HepG2 (cell line): ENCODE measurements around the gene SIGMAR1. TPM values are rescaled to one million over a fixed set of nuclear protein-coding genes. Genes with fewer than 3 reads are reported as not detected.

ENCODE experiments used
- ATAC-seq: fragments of 200-7000 bp; cut with Tn5 transposase; 3 replicates; pipeline ENCODE4 v1.9.1; 2020; ENCODE audit warnings: mild to moderate bottlenecking, moderate library complexity
- BruUV-seq: library from RNA; stranded (reverse); fragments of 400-500 nt; replicated peaks from 2 replicates; lab custom pipeline; 2021; lab: Mats Ljungman, UMichigan
- CTCF ChIA-PET: fragments of 300-600 bp; formaldehyde crosslinking; extraction: SDS; loops from one replicate; lab custom pipeline; 2021; ENCODE audit warnings: low total read pairs, inconsistent platforms, low intra/inter-chr PET ratio; lab: Yijun Ruan, JAX
- POLR2A ChIA-PET: fragments of 350-600 bp; sonication (Branson Sonifier 250); formaldehyde crosslinking; loops from one replicate; lab custom pipeline; 2020; ENCODE audit warnings: antibody characterized with exemption, inconsistent platforms; lab: Yijun Ruan, JAX
- DNase-seq: peaks from one replicate; pipeline ENCODE4 v3.0.0-alpha.2; 2015; ENCODE audit warnings: low spot score
- FAIRE-seq: peaks from 3 replicates; lab custom pipeline; 2011; peaks lifted over from hg19 to GRCh38; lab: Jason Lieb, UNC
- H2AFZ ChIP-seq: one replicate; pipeline ENCODE4 v1.6.1; 2011; ENCODE audit warnings: low read length, inconsistent platforms
- H3K27ac ChIP-seq: fragments of 300-600 bp; 3 replicates; pipeline ENCODE4 v1.8.0; 2011; ENCODE audit warnings: mixed run types, mild to moderate bottlenecking, mixed read lengths, low read length, inconsistent platforms; ENCODE audit not compliant: insufficient read depth; ENCODE audit errors: extremely low read length
- H3K27me3 ChIP-seq, 2 experiments: fragments of 200-600 bp in 1 of 2; 2 replicates in 1 of 2; 3 replicates in 1 of 2; pipeline versions ENCODE4 v1.6.0 to v1.8.0; 2011; ENCODE audit warnings: low read length in 2 of 2, mild to moderate bottlenecking in 2 of 2, moderate library complexity in 2 of 2, inconsistent platforms in 1 of 2; ENCODE audit not compliant: insufficient read depth in 2 of 2, control insufficient read depth in 1 of 2
- H3K36me3 ChIP-seq, 2 experiments: fragments of 200-600 bp in 1 of 2; replicated peaks in 1 of 2; 2 replicates in 1 of 2; 3 replicates in 1 of 2; pipeline versions ENCODE4 v1.5.1 to v1.8.0; 2011; ENCODE audit warnings: low read length in 2 of 2, inconsistent platforms in 1 of 2; ENCODE audit not compliant: insufficient read depth in 2 of 2, control insufficient read depth in 1 of 2
- H3K4me1 ChIP-seq: 2 replicates; pipeline ENCODE4 v1.5.1; 2012; ENCODE audit warnings: low read length, inconsistent platforms; ENCODE audit not compliant: insufficient read depth
- H3K4me2 ChIP-seq: 2 replicates; pipeline ENCODE4 v1.6.0; 2011; ENCODE audit warnings: low read depth, low read length, inconsistent platforms
- H3K4me3 ChIP-seq, 3 experiments: fragments of 200-600 bp in 1 of 3; sonication (generic), shearing (Covaris generic) in 1 of 3; replicated peaks in 1 of 3; 2 replicates each; pipeline ENCODE4 v1.5.1; 2011 to 2016; ENCODE audit warnings: low read length in 3 of 3, inconsistent platforms in 2 of 3, low read depth in 2 of 3, mild to moderate bottlenecking in 2 of 3, control low read depth in 1 of 3, mixed read lengths in 1 of 3; ENCODE audit not compliant: insufficient read depth in 1 of 3
- H3K79me2 ChIP-seq: one replicate; pipeline ENCODE4 v1.6.1; 2011; ENCODE audit warnings: low read length, inconsistent platforms; ENCODE audit not compliant: insufficient read depth
- H3K9ac ChIP-seq: 2 replicates; pipeline ENCODE4 v1.6.0; 2011; ENCODE audit warnings: mild to moderate bottlenecking, low read depth, low read length, inconsistent platforms; ENCODE audit not compliant: insufficient read depth
- H3K9me3 ChIP-seq: 2 replicates; pipeline ENCODE4 v1.5.1; 2012; ENCODE audit warnings: mild to moderate bottlenecking, low read length
- H4K20me1 ChIP-seq: 2 replicates; pipeline ENCODE4 v1.6.0; 2011; ENCODE audit warnings: inconsistent platforms, mild to moderate bottlenecking, low read length, moderate library complexity; ENCODE audit not compliant: insufficient read depth
- AKAP8 ChIP-seq: sonication (generic); formaldehyde crosslinking; IDR thresholded peaks from 2 replicates; pipeline ENCODE4 v1.5.1; 2020; ENCODE audit warnings: mild to moderate bottlenecking, missing genetic modification reagents
- GABPA ChIP-seq, 2 experiments: IDR thresholded peaks; 2 replicates each; pipeline ENCODE4 v1.6.1; 2011 to 2016; ENCODE audit warnings: low read depth in 2 of 2, low read length in 1 of 2, missing biosample characterization in 1 of 2, missing genetic modification characterization in 1 of 2
- NFYC ChIP-seq: IDR thresholded peaks from 2 replicates; pipeline ENCODE4 v1.6.1; 2016; ENCODE audit warnings: missing genetic modification reagents, missing compliant biosample characterization
- POLR2A ChIP-seq, 2 experiments: IDR thresholded peaks; 2 replicates each; pipeline ENCODE4 v1.6.1; 2011; ENCODE audit warnings: low read depth in 2 of 2, low read length in 2 of 2, mild to moderate bottlenecking in 1 of 2, moderate library complexity in 1 of 2; ENCODE audit not compliant: insufficient read depth in 1 of 2
- TEAD3 ChIP-seq: optimal IDR thresholded peaks from 2 replicates; pipeline ENCODE3; 2016; ENCODE audit warnings: borderline replicate concordance
- ZNF605 ChIP-seq: sonication (generic); formaldehyde crosslinking; IDR thresholded peaks from 2 replicates; pipeline ENCODE4 v1.8.0; 2022; ENCODE audit warnings: mild to moderate bottlenecking, missing genetic modification reagents
- ZNF841 ChIP-seq: sonication (generic); formaldehyde crosslinking; IDR thresholded peaks from 2 replicates; pipeline ENCODE4 v1.8.1; 2023; ENCODE audit warnings: missing genetic modification reagents, borderline replicate concordance
- WGBS: methylation state at CpG from one replicate; pipeline ENCODE4 v1.1.6; 2017; ENCODE audit warnings: low lambda C conversion rate; 5-methylcytosine and 5-hydroxymethylcytosine counted together
- in situ Hi-C: cut with HindIII; loops from 2 replicates; pipeline ENCODE4 v1.10.0; 2017; ENCODE audit warnings: low pct_unique_long_range_greater_than_20kb; ENCODE audit not compliant: extremely low pct_ligation_motif_present
- intact Hi-C: fragments of 100-400 bp; cut with micrococcal nuclease; formaldehyde crosslinking; loops from one replicate; pipeline ENCODE4 v1.10.0; 2022; ENCODE audit not compliant: unreplicated experiment
- polyA plus RNA-seq, 8 experiments: library from polyadenylated mRNA; depleted of rRNA in 3 of 8; stranded (reverse) in 7 of 8; unstranded in 1 of 8; fragments of >200 nt; fragmentation: Illumina TruSeq in 4 of 8; extraction: Trizol in 4 of 8; gene quantifications; 2 replicates each; pipeline versions ENCODE4 v1.2.1 to v1.2.3, GENCODE V29; 2011 to 2016; ENCODE audit warnings: low read depth in 4 of 8, missing spikeins in 1 of 8, mixed read lengths in 1 of 8; ENCODE audit not compliant: insufficient read depth in 1 of 8
- total RNA-seq, 5 experiments: library from RNA; depleted of rRNA; stranded (reverse); fragments of >200 nt; fragmentation: Illumina TruSeq; extraction: Trizol; gene quantifications; 2 replicates each; pipeline ENCODE4 v1.2.3, GENCODE V29; 2016; ENCODE audit warnings: low read depth in 1 of 5
- TF ChIP-seq, protein P1 (sequence below): sonication (generic); formaldehyde crosslinking; IDR thresholded peaks from 2 replicates; pipeline ENCODE4 v1.4.0; 2020; ENCODE audit warnings: missing genetic modification reagents
- TF ChIP-seq, protein P2 (sequence below): sonication (generic); formaldehyde crosslinking; IDR thresholded peaks from 2 replicates; pipeline ENCODE4 v1.4.0; 2020; ENCODE audit warnings: low read depth, missing genetic modification reagents

Gene SIGMAR1
- total and polyA plus RNA-seq, 2 of the 13 experiments (the other 11 are each of a cell fraction or from before 2014, with no cell fraction given), result 38.9 to 60.8 TPM

DNA sequence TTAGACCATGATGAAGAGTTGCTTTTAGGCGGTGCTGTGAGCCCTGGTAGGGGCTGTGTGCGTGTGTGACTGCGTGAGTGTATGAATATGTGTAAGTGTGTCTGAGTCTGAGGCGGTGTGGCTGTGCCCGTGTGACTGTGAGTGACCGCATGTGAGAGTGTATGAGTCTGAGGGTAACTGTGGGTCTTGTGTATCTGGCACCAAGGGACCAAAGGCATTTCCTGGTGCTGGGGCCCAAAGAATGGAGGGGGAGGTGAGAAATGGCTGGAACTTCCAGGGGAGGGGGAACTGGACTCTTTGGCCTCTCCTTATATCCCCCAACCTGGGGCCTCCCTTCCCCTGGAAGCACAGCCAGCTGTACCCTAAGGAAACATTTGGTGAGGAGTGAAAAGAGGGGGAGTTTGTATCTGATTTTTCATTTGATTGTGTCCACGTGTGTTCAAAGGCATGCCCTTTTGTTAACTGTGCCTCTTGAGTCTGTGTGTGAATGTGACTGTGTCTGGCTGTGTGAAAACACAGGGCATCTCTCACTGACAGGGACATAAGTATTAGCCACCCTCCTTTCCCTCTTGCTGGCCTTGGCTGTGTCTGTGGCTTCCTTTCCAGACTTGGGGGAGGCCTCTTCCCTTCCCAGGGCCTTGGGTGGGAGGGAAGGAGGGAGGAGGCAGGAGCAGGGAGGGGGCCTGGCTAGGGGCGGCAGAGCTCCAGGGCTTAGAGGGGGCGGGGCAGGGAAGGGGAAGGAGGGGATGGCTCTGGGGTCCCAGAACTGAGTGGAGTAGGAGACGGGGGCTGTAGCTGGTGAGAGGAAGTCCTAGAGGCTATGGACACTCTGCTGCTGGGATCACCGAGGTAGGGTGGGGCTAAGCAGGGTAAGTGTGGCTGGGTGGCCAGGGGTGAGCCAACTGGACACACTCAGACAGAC, 15.8 kb upstream of the SIGMAR1 start:
- ATAC-seq, result peak; percentile 3
- DNase-seq, result no peak
- H3K79me2 ChIP-seq, result peaks cover 3% of the 10 kb centered on the region
- no peak overlapping the region for H3K27ac ChIP-seq
- peak overlapping the region; percentile 100 for H3K4me2 ChIP-seq
- H3K9ac ChIP-seq, result peak overlapping the region; percentile 53; the same call in 1 of the 2 replicates
- intact Hi-C loops, result no loop called here
- H3K36me3 ChIP-seq, result peaks cover 8 to 15% of the 10 kb centered on the region in 2 experiments
- no peak overlapping the region for H2AFZ ChIP-seq
- no peaks in the 10 kb centered on the region; a peak in 3 of 5 replicates for H3K27me3 ChIP-seq
- peak in 1 of 2 experiments; percentile 12; a peak in 1 of 4 replicates for TF ChIP-seq POLR2A (IDR thresholded peaks at IDR 0.05; ENCODE audit: insufficient read depth in 1 of 2, low read depth in 2 of 2, low read length in 2 of 2)
- no peak for TF ChIP-seq TEAD3 (CRISPR knock-in tag)
- WGBS, result 15% methylated on average over 10 of the region's 11 CpGs
- in situ Hi-C loops, result no loop called here
- BruUV-seq, result no TSS peak
- no peaks in the 10 kb centered on the region for H3K9me3 ChIP-seq
- ChIA-PET CTCF (no interaction called here), POLR2A (interaction anchor here (1.0 to 3.1 kb wide), 3 partner anchors 9 to 16 kb away, joined by 4 to 29 read pairs (median 5); partner anchors contain the start of genes CCL27 and SIGMAR1)
- H3K4me3 ChIP-seq, result peak overlapping the region in 1 of 3 experiments; percentile 67; a peak in 2 of 6 replicates
- H4K20me1 ChIP-seq, result no peaks in the 10 kb centered on the region
- no peak for FAIRE-seq
- peaks cover 46% of the 10 kb centered on the region for H3K4me1 ChIP-seq

DNA sequence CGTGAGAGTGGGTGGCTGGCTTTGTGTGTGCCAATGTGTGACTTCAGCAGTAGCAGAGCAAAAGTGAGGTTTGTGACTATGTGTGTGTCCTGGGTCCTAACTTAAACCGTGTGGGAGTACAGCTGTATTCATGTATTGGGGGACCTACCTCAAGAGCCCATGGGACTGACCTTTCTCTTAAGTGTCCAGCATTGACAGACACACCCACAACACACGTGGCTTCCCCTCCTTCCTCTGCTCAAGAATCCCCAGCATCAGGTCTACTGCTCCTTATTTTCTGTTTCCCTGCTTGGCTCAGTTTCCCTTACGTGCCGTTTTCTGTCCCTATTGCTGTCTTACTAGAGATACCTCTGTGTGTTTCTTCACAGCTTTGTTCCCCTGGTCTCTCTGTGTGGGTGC, 15.0 kb upstream of the SIGMAR1 start:
- Histone ChIP-seq H3K4me3 (peak overlapping the region; percentile 45 to 67 (median 57); a peak in 5 of 6 replicates), H3K4me2 (peak overlapping the region; percentile 100), H3K9ac (peak overlapping the region; percentile 53), H2AFZ (no peak overlapping the region), H3K27ac (peak overlapping the region; percentile 21), H3K79me2 (peaks cover 11% of the 10 kb centered on the region), H4K20me1 (no peaks in the 10 kb centered on the region), H3K27me3 (no peaks in the 10 kb centered on the region; a peak in 3 of 5 replicates), H3K36me3 (peaks cover 8 to 18% of the 10 kb centered on the region in 2 experiments), H3K4me1 (peaks cover 54% of the 10 kb centered on the region), H3K9me3 (no peaks in the 10 kb centered on the region)
- DNase-seq (no peak), ATAC-seq (no peak; the same call in 2 of the 3 replicates), FAIRE-seq (no peak)
- BruUV-seq, result no TSS peak
- CTCF ChIA-PET, result no interaction called here
- intact Hi-C loops (no loop called here), in situ Hi-C loops (no loop called here)
- POLR2A ChIA-PET, result interaction anchor here (1.6 to 3.1 kb wide), 3 partner anchors 9 to 15 kb away, joined by 4 to 29 read pairs (median 8); partner anchors contain the start of genes CCL27 and SIGMAR1
- WGBS, result 14% methylated on average over 5 of the region's 5 CpGs
- no peak for TF ChIP-seq NFYC (CRISPR knock-in tag)
- 0 out of 2 replicates have a peak, but pooled peaks have one; percentile 10 for TF ChIP-seq ZNF605 (CRISPR knock-in tag)
- TF ChIP-seq, protein P1, sequence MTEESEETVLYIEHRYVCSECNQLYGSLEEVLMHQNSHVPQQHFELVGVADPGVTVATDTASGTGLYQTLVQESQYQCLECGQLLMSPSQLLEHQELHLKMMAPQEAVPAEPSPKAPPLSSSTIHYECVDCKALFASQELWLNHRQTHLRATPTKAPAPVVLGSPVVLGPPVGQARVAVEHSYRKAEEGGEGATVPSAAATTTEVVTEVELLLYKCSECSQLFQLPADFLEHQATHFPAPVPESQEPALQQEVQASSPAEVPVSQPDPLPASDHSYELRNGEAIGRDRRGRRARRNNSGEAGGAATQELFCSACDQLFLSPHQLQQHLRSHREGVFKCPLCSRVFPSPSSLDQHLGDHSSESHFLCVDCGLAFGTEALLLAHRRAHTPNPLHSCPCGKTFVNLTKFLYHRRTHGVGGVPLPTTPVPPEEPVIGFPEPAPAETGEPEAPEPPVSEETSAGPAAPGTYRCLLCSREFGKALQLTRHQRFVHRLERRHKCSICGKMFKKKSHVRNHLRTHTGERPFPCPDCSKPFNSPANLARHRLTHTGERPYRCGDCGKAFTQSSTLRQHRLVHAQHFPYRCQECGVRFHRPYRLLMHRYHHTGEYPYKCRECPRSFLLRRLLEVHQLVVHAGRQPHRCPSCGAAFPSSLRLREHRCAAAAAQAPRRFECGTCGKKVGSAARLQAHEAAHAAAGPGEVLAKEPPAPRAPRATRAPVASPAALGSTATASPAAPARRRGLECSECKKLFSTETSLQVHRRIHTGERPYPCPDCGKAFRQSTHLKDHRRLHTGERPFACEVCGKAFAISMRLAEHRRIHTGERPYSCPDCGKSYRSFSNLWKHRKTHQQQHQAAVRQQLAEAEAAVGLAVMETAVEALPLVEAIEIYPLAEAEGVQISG (CRISPR knock-in tag), result no peak
- no peak for TF ChIP-seq ZNF841 (CRISPR knock-in tag)
- TF ChIP-seq, protein P2, sequence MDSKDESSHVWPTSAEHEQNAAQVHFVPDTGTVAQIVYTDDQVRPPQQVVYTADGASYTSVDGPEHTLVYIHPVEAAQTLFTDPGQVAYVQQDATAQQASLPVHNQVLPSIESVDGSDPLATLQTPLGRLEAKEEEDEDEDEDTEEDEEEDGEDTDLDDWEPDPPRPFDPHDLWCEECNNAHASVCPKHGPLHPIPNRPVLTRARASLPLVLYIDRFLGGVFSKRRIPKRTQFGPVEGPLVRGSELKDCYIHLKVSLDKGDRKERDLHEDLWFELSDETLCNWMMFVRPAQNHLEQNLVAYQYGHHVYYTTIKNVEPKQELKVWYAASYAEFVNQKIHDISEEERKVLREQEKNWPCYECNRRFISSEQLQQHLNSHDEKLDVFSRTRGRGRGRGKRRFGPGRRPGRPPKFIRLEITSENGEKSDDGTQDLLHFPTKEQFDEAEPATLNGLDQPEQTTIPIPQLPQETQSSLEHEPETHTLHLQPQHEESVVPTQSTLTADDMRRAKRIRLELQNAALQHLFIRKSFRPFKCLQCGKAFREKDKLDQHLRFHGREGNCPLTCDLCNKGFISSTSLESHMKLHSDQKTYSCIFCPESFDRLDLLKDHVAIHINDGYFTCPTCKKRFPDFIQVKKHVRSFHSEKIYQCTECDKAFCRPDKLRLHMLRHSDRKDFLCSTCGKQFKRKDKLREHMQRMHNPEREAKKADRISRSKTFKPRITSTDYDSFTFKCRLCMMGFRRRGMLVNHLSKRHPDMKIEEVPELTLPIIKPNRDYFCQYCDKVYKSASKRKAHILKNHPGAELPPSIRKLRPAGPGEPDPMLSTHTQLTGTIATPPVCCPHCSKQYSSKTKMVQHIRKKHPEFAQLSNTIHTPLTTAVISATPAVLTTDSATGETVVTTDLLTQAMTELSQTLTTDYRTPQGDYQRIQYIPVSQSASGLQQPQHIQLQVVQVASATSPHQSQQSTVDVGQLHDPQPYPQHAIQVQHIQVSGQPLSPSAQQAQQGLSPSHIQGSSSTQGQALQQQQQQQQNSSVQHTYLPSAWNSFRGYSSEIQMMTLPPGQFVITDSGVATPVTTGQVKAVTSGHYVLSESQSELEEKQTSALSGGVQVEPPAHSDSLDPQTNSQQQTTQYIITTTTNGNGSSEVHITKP (CRISPR knock-in tag), result no peak
- no peak for TF ChIP-seq AKAP8 (CRISPR knock-in tag)
- TF ChIP-seq GABPA (IDR thresholded peaks at IDR 0.05; ENCODE audit: low read depth, low read length), result no peak
- TF ChIP-seq GABPA (CRISPR knock-in tag; IDR thresholded peaks at IDR 0.05; ENCODE audit: low read depth), result 0 out of 2 replicates have a peak, but pooled peaks have one; percentile 17
